GM19397 (cell line): Measurements from ENCODE around the gene IPO5.
"Not testable (repeated sequence)": the region's sequence is repeated elsewhere in the genome, so short reads cannot be mapped to it uniquely, and the experiment has no call there.

ENCODE experiments used
- ATAC-seq: cut with Tn5 transposase; IDR thresholded peaks from one replicate; pipeline ENCODE4 v1.9.1; 2021; ENCODE audit warnings: mild to moderate bottlenecking, moderate library complexity; ENCODE audit not compliant: unreplicated experiment

The IPO5 gene

DNA sequence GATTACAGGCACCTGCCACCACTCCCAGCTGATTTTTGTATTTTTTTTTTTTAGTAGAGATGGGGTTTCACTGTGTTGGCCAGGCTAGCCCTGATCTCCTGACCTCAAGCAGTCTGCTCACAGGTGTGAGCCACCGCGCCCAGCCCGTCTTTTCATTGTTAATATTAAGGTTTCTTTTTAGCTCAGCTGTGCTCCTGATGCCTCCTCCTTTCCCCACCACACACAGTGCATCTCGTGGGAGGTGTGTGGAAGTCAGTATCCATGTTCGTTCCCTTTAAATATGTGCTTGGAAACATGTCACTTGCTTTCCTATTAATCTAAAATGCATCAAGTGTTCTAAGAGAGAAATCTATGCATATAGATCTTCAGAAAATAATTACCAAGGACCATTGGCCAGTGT lies 53.5 kb downstream of the IPO5 start:
- no peak for ATAC-seq

- ATAC-seq = no peak
These were observed 59.8 kb downstream of the IPO5 start for GRCh38 chr13:98013241-98013640.

- no peak for ATAC-seq
These were observed 61.3 kb downstream of the IPO5 start for GRCh38 chr13:98014766-98015165.

DNA sequence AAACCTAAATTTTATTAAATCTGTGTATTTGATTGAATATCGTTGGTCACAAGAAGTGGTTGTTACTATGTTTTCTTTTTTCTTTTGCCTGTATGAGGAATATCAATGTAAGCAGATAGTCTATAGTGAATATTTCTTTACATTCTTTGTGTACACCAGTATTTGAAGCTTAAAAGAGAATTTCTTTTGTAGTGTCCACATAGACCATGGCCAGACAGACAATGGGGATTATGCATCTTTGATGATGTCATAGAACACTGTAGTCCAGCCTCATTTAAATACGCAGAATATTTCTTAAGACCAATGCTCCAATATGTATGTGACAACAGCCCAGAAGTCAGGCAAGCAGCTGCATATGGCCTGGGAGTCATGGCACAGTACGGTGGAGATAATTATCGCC lies 64.8 kb downstream of the IPO5 start:
- ATAC-seq = no peak

DNA sequence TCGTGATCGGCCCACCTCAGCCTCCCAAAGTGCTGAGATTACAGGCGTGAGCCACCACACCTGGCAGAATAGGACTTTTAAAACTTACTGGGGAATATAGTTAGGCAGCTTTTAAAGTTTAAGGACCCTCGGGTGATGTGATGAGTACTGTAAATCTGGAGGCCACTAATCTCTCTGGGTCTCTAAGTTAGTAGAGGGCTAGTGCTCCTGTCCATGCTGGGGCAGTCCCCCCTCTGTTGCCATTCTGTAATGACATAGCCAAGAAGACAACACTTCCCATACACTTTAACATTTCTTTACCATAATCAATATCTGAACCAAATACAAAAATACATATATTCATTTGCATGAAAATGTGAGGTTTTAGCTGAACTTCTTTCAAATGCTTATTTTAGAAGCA lies 65.7 kb downstream of the IPO5 start:
- ATAC-seq = no peak

- no peak for ATAC-seq
These were observed 66.8 kb downstream of the IPO5 start for GRCh38 chr13:98020271-98020670.

DNA sequence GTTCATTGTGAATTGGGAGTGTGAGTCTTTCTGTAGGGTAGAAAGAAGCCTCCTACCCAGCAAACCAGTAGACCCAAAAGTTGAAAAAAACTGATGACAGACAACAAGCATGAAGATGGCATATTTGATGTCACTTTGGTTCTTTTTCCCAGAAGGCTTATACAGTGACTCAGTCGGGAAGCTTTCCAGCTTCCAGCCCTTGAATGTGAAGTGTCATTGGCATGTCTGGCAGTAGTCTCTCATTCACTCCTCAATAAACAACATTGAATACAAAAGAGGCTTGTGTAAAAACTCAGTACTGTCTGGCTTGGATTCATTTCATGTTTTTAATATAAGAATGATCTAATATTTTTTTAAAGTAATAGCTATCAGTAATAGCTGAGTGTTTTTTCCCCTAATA lies 68.7 kb downstream of the IPO5 start:
- no peak for ATAC-seq

GRCh38 chr13:98025480-98026025 lies 72.1 kb downstream of the IPO5 start:
- ATAC-seq = no peak

DNA sequence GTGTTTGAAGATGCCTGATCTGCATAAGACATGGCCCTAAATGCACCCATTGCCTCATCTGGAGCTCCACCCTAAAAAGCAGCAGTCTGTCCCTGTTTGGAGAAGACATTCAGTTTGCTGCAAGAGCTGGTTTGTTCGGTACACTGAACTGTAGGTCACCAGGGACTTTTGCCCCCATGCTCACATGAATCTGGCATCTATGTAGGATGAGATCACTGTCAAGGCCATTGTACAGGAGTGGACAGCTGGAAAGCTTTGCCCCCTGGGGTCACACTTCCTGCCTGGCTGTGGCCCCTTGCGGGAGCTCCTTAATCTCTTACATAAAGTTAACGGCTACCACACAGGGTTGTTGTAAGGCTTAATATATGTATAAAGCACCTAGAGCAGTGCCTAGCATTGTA lies 73.0 kb downstream of the IPO5 start:
- ATAC-seq = no peak

GRCh38 chr13:98032168-98032567 lies 78.7 kb downstream of the IPO5 start:
- no peak for ATAC-seq

DNA sequence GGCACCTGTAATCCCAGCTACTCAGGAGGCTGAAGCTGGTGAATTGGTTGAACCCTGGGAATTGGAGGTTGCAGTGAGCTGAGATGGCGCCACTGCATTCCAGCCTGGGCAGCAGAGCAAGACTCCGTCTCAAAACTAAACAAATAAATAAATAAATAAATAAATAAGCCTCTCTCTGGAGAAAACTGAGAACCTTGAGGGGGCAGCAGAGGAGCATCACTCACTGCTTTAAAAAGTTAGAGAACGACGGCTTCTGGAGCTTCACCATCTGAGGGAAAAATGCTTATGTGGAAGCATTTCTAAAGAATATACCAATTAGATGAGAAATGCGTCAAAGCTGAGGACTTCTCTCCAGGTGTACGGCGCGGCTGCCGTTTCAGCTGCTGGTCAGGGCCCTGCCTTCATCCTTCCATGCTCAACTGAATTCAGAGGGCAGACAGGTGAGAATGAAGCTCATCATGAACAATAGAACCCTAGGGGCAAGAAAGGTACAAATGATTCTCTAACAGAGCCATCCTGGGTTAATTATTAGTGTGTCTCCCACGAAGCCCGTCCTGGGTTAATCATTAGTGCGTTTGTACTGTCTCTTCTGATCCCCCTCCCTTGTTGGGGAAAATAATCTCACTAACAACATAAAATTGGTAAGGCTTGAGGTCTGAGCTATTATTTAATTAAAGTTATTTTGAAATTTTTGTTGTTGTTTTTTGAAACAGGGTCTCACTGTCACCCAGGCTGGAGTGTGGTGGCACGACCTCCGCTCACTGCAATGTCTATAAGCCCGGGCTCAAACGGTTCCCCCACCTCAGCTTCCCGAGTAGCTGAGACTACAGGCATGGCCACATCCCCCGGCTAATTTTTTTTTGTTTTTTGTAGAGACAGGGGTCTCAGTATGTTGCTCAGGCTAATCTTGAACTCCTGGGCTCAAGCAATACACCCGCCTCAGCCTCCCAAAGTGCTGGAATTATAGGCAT lies 80.1 kb downstream of the IPO5 start:
- ATAC-seq = no peak

- ATAC-seq = no peak
These were observed 81.9 kb downstream of the IPO5 start for GRCh38 chr13:98035373-98035772.

- ATAC-seq = not testable (repeated sequence)
These were observed 83.3 kb downstream of the IPO5 start for GRCh38 chr13:98036564-98037302.

GRCh38 chr13:98039261-98039660 lies 85.8 kb downstream of the IPO5 start:
- no peak for ATAC-seq

DNA sequence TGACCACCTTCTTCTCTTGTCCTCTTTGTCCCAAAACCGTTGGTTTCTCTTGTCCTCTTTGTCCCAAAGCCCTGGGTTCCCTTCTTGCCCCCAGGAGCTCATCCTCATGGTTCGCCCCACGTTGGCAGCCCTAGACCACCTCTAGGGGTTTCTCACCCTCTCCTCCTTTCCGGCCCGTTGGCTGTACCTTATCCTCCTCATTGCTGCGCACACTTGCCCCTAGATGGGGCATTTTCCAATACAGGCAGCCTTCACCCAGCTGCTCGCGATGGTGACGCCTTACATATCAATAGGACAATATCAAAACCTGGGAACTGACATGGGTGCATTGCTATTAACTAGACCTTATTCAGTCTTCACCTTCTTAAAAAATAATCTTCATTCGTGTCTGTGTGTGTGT lies 86.5 kb downstream of the IPO5 start:
- ATAC-seq = no peak

- no peak for ATAC-seq
These were observed 87.8 kb downstream of the IPO5 start for GRCh38 chr13:98041081-98041820.

DNA sequence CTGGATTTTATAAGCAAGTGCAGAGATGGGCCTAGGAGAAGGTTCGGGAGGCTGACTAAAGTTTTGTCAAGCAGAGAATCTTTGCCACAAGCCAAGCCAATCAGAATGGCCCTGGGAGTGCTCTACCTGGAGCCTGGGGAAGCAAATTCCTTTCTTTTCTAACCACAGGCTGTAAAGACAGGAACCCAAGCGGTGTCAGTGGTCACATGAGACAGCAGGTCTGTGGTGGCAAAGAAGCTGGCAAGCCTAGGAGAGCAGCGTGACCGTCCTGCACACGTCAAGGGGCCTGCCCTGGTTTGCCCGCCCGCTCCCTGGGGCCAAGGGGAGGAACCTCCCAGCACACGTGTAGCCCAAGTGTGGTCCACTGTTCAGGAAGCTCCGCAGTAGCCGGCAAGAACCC lies 90.8 kb downstream of the IPO5 start:
- no peak for ATAC-seq

DNA sequence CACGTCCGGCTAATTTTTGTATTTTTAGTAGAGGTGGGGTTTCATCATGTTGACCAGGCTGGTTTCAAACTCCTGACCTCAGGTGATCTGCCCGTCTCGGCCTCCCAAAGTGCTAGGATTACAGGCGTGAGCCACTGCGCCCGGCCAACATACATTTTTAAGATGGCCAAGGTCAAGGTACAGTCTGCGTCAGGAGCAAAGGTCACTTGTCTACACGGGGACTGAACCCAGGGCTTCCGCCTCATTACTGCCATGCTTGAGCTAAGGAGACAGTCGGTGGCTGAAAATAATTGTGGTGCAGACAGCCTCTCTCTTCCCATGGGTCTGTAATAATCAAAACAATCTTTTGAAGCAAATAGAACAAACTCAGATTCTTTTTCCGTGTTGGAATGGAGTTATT lies 94.3 kb downstream of the IPO5 start:
- ATAC-seq = not testable (repeated sequence)

DNA sequence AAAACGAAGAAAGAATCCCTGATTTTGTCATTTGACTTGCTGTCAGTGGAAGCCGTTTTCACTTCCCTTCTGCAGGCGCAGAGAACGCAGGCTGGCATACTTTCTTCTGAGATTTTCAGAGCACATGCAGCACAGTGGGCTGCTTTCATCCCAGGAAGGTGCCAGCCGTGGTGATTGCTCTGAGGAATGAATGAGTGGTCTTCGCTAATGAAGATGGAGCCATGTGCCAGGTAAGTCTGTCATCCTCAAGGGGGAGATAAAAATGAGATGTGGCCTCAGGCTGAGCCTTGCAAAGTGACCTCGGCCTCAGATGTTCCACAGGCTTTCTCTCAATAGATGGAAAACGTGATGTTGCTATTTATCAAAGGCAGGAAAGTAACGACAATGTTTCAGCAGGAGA lies 94.8 kb downstream of the IPO5 start:
- ATAC-seq = no peak

DNA sequence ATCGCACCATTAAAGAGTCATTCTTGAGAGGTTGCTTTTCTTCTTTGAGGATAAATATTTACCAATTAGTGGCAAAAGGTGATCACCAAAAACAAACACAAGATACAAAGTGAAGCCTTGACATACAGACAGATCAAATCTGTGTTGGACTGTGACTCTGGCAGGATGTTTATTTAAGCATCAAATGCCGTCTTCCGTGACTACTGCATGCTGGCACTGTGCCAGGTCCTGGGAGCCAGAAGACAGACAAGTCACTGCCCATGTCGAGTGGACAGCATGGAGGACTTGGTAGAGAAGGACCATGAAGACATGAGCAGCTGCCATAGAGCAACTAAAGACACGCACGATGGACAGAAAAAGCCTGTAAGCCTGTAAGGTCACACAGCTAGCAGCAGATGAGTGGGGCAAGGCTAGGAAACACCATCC lies 96.6 kb downstream of the IPO5 start:
- ATAC-seq = no peak

DNA sequence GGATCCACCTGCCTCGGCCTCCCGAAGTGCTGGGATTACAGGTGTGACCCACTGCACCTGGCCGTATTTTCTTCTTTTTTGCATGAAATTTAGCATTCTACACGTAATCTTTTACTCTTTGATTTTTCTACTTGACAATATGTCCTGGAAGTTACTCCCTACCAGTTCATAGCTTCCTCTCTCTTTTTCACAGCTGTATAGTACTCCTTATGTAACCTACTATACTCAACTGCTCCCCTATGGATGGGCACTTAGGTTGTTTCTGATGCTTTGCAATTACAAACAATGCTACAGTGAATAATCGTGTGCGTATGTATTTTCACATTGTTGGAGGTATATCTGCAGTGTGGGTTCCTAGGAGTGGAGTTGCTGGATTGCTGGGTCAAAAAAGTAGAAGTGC lies 98.9 kb downstream of the IPO5 start:
- no peak for ATAC-seq
